Globus pallidus (tissue), 1 donor: ENCODE results near the gene OR2W1.

Source experiments
- DNase-seq: peaks from one replicate; pipeline ENCODE4 v3.0.0-alpha.2; 2015; ENCODE audit warnings: low spot score

The OR2W1 gene

GRCh38 chr6:28996844-28997510 is 48.0 kb downstream of the OR2W1 start:
- DNase-seq: no peak

GRCh38 chr6:28995093-28995650 is 49.8 kb downstream of the OR2W1 start:
- DNase-seq: no peak
